B cell (primary cell): Measurements from ENCODE around the gene BPIFB2. TPM values are rescaled to one million over a fixed set of nuclear protein-coding genes. Genes with fewer than 3 reads are reported as not detected.

Experiments used
- ATAC-seq: fragments of 200-7000 bp; cut with Tn5 transposase; one replicate; pipeline ENCODE4 v1.10.0; 2021; ENCODE audit warnings: low read depth, mild to moderate bottlenecking, moderate number of reproducible peaks, moderate library complexity
- CTCF ChIA-PET: fragments of 350-600 bp; sonication (Branson Sonifier 250); formaldehyde crosslinking; loops from one replicate; lab custom pipeline; 2021; ENCODE audit warnings: antibody characterized with exemption, inconsistent platforms; lab: Charles Lee
- POLR2A ChIA-PET: fragments of 350-600 bp; sonication (Branson Sonifier 250); formaldehyde crosslinking; loops from one replicate; lab custom pipeline; 2021; ENCODE audit warnings: antibody characterized with exemption; lab: Charles Lee
- DNase-seq: peaks from one replicate; pipeline ENCODE4 v3.0.0; 2013
- H2AFZ ChIP-seq: 2 replicates; pipeline ENCODE4 v1.6.1; 2012; ENCODE audit warnings: mild to moderate bottlenecking, low read depth, low read length; ENCODE audit not compliant: insufficient read depth, poor library complexity, severe bottlenecking
- H3K27ac ChIP-seq, 2 donors: 1 replicate in 1 of 2; 2 replicates in 1 of 2; pipeline ENCODE4 v1.5.1; 2012 to 2013; ENCODE audit warnings: low read length in 2 of 2, mild to moderate bottlenecking in 2 of 2, moderate library complexity in 1 of 2
- H3K27me3 ChIP-seq, 4 experiments: fragments of 200-600 bp in 1 of 4; sonication (generic) in 1 of 4; replicated peaks in 1 of 4; 1 replicate in 2 of 4; 2 replicates in 2 of 4; pipeline versions ENCODE4 v1.6.1 to v1.7.0; 2013 to 2016; ENCODE audit warnings: low read length in 3 of 4, mild to moderate bottlenecking in 2 of 4, mixed read lengths in 1 of 4, moderate library complexity in 1 of 4; ENCODE audit not compliant: insufficient read depth in 4 of 4, control insufficient read depth in 3 of 4; ENCODE audit errors: control extremely low read depth in 1 of 4
- H3K36me3 ChIP-seq, 2 experiments: replicated peaks in 1 of 2; 1 replicate in 1 of 2; 2 replicates in 1 of 2; pipeline versions ENCODE4 v1.6.1 to v1.7.1; 2013; ENCODE audit warnings: low read length in 1 of 2; ENCODE audit not compliant: insufficient read depth in 2 of 2, control insufficient read depth in 1 of 2; ENCODE audit errors: control extremely low read depth in 1 of 2, extremely low read depth in 1 of 2
- H3K4me1 ChIP-seq, 2 donors: fragments of 200-600 bp in 1 of 2; sonication (generic) in 1 of 2; 1 replicate in 1 of 2; 2 replicates in 1 of 2; pipeline versions ENCODE4 v1.5.1 to v1.6.1; 2013 to 2017; ENCODE audit warnings: low read length in 2 of 2; ENCODE audit not compliant: control insufficient read depth in 2 of 2, insufficient read depth in 2 of 2
- H3K4me2 ChIP-seq: replicated peaks from 2 replicates; pipeline ENCODE3; 2012; ENCODE audit warnings: mild to moderate bottlenecking, low read depth, low read length; ENCODE audit not compliant: poor library complexity, severe bottlenecking
- H3K4me3 ChIP-seq, 5 experiments: fragments of 200-600 bp in 1 of 5; sonication (generic) in 1 of 5; 1 replicate in 3 of 5; 2 replicates in 2 of 5; pipeline versions ENCODE4 v1.5.1 to v1.7.0; 2011 to 2016; ENCODE audit warnings: low read length in 4 of 5, mild to moderate bottlenecking in 4 of 5, low read depth in 2 of 5, control low read depth in 1 of 5, moderate library complexity in 1 of 5; ENCODE audit not compliant: insufficient read depth in 1 of 5; ENCODE audit errors: control extremely low read depth in 1 of 5, extremely low read depth in 1 of 5
- H3K79me2 ChIP-seq: fragments of 200-600 bp; sonication (generic); one replicate; pipeline ENCODE4 v1.6.0; 2016; ENCODE audit warnings: low read length; ENCODE audit not compliant: control insufficient read depth, insufficient read depth
- H3K9ac ChIP-seq: fragments of 200-600 bp; sonication (generic); 2 replicates; pipeline ENCODE4 v1.6.1; 2017; ENCODE audit warnings: mild to moderate bottlenecking, low read length, moderate library complexity
- H3K9me3 ChIP-seq, 3 donors: one replicate each; pipeline versions ENCODE4 v1.6.1 to v1.7.1; 2013; ENCODE audit warnings: low read length in 2 of 3; ENCODE audit not compliant: control insufficient read depth in 2 of 3, insufficient read depth in 1 of 3; ENCODE audit errors: control extremely low read depth in 1 of 3
- H4K20me1 ChIP-seq: 2 replicates; pipeline ENCODE4 v1.6.0; 2012; ENCODE audit warnings: mild to moderate bottlenecking, low read length; ENCODE audit not compliant: insufficient read depth, control insufficient read depth, poor library complexity, severe bottlenecking
- H3K27ac Mint-ChIP-seq: one replicate; pipeline ENCODE4 v1.8.0; 2021; ENCODE audit warnings: mixed read lengths
- H3K27me3 Mint-ChIP-seq: one replicate; pipeline ENCODE4 v1.8.0; 2021; ENCODE audit warnings: mixed read lengths
- H3K4me1 Mint-ChIP-seq: one replicate; pipeline ENCODE4 v1.8.0; 2021; ENCODE audit warnings: mixed read lengths
- H3K4me3 Mint-ChIP-seq: one replicate; pipeline ENCODE4 v1.8.0; 2021; ENCODE audit warnings: mixed read lengths
- H3K9me3 Mint-ChIP-seq: one replicate; pipeline ENCODE4 v1.8.0; 2022; ENCODE audit warnings: mixed read lengths; ENCODE audit not compliant: insufficient read depth
- EZH2 ChIP-seq: IDR thresholded peaks from 2 replicates; pipeline ENCODE4 v1.6.1; 2012; ENCODE audit warnings: borderline replicate concordance, low read depth, mild to moderate bottlenecking, moderate library complexity, low read length; ENCODE audit not compliant: insufficient read depth, poor library complexity, severe bottlenecking
- WGBS: methylation state at CpG from one replicate; pipeline ENCODE4 v1.1.5; 2013; ENCODE audit warnings: missing lambda C conversion rate; ENCODE audit not compliant: insufficient coverage; 5-methylcytosine and 5-hydroxymethylcytosine counted together
- intact Hi-C: fragments of 100-400 bp; cut with micrococcal nuclease; formaldehyde crosslinking; loops from one replicate; pipeline ENCODE4 v1.10.0; 2022
- polyA plus RNA-seq: library from polyadenylated mRNA; depleted of rRNA; stranded (reverse); fragments of >200 nt; gene quantifications from 2 replicates; pipeline ENCODE4 v1.2.3, GENCODE V29; 2012
- total RNA-seq, 2 donors: library from RNA; stranded (reverse); fragments of 120-200 nt in 1 of 2; gene quantifications; 1 replicate in 1 of 2; 2 replicates in 1 of 2; pipeline versions ENCODE4 v1.2.3 to v1.2.4, GENCODE V29; 2013 to 2022
- TF ChIP-seq, protein P1 (sequence below): fragments of 200-600 bp; IDR thresholded peaks from one replicate; pipeline ENCODE4 v1.8.0; 2022; ENCODE audit warnings: antibody characterized with exemption, mild to moderate bottlenecking

Gene BPIFB2
- total and polyA plus RNA-seq, 2 donors (not counting 1 experiment from before 2014, with no cell fraction given) = not detected

DNA sequence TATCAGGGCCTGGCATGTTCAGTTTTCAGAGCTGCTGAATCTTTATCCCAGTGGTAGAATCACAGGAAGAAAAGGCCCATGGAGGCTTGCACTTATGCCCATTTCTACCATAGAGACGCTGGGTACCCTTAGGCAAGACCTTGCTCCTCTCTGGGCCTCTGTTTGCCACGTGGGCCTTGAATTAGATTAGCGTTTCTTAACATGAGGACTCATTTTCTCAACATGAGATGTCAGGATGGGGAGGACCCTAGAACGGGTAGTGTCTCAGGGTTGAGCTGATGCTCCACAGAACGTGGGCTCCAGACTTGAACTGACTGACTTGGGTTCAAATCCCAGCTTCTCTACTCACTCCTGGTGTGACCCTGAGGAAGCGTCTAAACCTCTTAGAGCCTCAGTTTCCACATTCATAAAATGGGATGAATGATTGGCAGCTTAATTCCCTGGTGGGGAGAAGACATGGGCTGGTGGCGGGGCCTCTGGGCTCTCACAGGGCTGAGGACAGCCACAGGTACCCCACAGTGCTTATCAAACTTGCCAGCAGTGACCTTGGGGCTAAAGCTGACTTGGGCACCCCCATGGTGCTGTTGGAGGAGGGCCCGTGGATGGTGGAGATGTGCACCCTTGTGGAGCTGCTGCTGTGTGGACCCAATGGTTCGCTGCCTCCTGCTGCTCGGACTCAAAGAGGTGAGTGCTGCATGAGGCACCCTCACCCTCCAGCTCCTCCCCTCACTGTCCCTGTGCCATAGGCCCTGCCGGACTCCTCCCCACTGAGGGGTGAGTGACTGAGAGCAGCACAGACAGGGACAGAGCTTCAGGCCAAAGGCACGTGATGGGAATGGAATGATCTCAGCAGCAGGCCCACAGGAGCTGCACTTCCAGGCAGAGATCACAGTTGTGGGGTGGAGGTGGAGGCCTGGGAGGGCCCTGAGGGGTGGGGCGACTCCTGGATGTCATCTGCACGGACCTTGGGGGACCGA, 31.5 kb upstream of the BPIFB2 start:
- DNase-seq = no peak
- H3K4me1 ChIP-seq = peaks cover 26 to 31% of the 10 kb centered on the region in 2 donors
- no peaks in the 10 kb centered on the region for H3K79me2 ChIP-seq
- H3K27ac ChIP-seq = no peak overlapping the region
- Mint-ChIP-seq H3K27me3 (no peaks in the 10 kb centered on the region), H3K9me3 (no peaks in the 10 kb centered on the region), H3K4me3 (no peak overlapping the region), H3K27ac (no peak overlapping the region), H3K4me1 (peaks cover 3% of the 10 kb centered on the region)
- no peak overlapping the region for H2AFZ ChIP-seq
- no peaks in the 10 kb centered on the region for H4K20me1 ChIP-seq
- H3K9ac ChIP-seq = no peak overlapping the region
- peaks cover 0 to 33% (median 0%) of the 10 kb centered on the region in 3 donors for H3K9me3 ChIP-seq
- ChIA-PET POLR2A (no interaction called here), CTCF (no interaction called here)
- H3K4me2 ChIP-seq = no peak overlapping the region
- TF ChIP-seq EZH2 = no peak
- TF ChIP-seq, protein P1, sequence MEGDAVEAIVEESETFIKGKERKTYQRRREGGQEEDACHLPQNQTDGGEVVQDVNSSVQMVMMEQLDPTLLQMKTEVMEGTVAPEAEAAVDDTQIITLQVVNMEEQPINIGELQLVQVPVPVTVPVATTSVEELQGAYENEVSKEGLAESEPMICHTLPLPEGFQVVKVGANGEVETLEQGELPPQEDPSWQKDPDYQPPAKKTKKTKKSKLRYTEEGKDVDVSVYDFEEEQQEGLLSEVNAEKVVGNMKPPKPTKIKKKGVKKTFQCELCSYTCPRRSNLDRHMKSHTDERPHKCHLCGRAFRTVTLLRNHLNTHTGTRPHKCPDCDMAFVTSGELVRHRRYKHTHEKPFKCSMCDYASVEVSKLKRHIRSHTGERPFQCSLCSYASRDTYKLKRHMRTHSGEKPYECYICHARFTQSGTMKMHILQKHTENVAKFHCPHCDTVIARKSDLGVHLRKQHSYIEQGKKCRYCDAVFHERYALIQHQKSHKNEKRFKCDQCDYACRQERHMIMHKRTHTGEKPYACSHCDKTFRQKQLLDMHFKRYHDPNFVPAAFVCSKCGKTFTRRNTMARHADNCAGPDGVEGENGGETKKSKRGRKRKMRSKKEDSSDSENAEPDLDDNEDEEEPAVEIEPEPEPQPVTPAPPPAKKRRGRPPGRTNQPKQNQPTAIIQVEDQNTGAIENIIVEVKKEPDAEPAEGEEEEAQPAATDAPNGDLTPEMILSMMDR = no peak
- no peak overlapping the region for H3K4me3 ChIP-seq
- H3K27me3 ChIP-seq = no peaks in the 10 kb centered on the region
- intact Hi-C loops = no loop called here
- no peak for ATAC-seq
- no peaks in the 10 kb centered on the region for H3K36me3 ChIP-seq
- 94% methylated on average over 12 of the region's 15 CpGs for WGBS

DNA sequence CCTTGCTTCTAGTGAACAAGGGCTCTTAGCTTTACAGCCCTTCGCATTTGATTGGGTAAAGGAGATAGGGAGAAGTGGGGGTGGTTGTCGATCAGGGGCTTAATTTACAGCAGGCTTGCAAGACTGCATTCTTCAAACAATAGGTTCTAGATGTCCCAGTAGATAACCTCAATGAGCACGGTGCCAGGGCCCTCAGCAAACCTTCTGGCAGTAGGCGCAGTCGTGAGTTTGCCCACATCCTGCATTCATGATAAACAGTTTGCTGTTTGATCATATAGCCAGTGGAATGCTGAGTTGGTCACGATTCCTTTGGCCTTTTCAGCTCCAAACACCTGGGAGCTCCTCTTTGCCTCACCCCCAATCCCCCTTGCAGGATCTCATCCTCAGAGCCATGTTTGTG, 30.8 kb upstream of the BPIFB2 start:
- H3K27me3 Mint-ChIP-seq = no peaks in the 10 kb centered on the region
- Histone ChIP-seq H2AFZ (no peak overlapping the region), H3K27ac (no peak overlapping the region), H3K79me2 (no peaks in the 10 kb centered on the region), H4K20me1 (no peaks in the 10 kb centered on the region), H3K36me3 (no peaks in the 10 kb centered on the region), H3K9ac (no peak overlapping the region), H3K4me3 (no peak overlapping the region), H3K4me2 (no peak overlapping the region), H3K27me3 (no peaks in the 10 kb centered on the region), H3K9me3 (peaks cover 0 to 29% (median 0%) of the 10 kb centered on the region in 3 donors), H3K4me1 (peaks cover 18 to 23% of the 10 kb centered on the region in 2 donors)
- no peak overlapping the region for H3K4me3 Mint-ChIP-seq
- intact Hi-C loops = no loop called here
- POLR2A ChIA-PET = no interaction called here
- H3K27ac Mint-ChIP-seq = no peak overlapping the region
- 83% methylated on average over 4 of the region's 6 CpGs for WGBS
- H3K4me1 Mint-ChIP-seq = peaks cover 3% of the 10 kb centered on the region
- H3K9me3 Mint-ChIP-seq = no peaks in the 10 kb centered on the region
- TF ChIP-seq, protein P1 = no peak
- no peak for TF ChIP-seq EZH2
- ATAC-seq (no peak), DNase-seq (no peak)
- CTCF ChIA-PET = no interaction called here
